Tibial nerve (tissue), 3 donors: Measurements from ENCODE around the gene RARA.

ENCODE experiments used
- POLR2A ChIP-seq, 2 donors: fragments of 450-650 bp; IDR thresholded peaks; one replicate each; pipeline ENCODE4 v1.6.1; 2017; ENCODE audit warnings: antibody characterized with exemption in 2 of 2, mild to moderate bottlenecking in 2 of 2, moderate library complexity in 2 of 2
- TF ChIP-seq, protein P1 (sequence below), 5 experiments: fragments of 200-600 bp in 3 of 5; fragments of 450-650 bp in 2 of 5; sonication (generic) in 3 of 5; IDR thresholded peaks; one replicate each; pipeline ENCODE4 v1.5.1; 2016 to 2019; ENCODE audit warnings: antibody characterized with exemption in 5 of 5, mild to moderate bottlenecking in 3 of 5, moderate library complexity in 2 of 5

DNA sequence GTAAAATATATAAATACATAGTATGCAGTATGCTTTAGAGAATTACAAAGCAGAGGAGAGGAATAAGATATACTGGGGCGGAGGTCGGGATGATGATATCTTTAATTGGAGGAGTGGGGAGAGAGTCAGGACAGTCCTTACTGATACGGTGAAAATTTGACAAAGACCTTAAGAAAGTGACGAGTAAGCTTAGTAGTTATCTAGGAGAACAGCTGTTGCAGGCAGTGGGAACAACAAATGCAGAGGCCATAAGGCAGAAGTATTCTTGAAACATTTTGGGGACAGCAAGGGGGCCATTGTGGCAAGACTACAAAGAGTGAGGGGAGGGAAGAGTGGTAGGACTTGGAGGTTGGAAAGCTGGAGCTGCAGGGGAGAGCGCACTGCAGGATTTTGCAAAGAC lies 43.6 kb upstream of the RARA start:
- TF ChIP-seq POLR2A (IDR thresholded peaks at IDR 0.05), result no peak
- TF ChIP-seq, protein P1, sequence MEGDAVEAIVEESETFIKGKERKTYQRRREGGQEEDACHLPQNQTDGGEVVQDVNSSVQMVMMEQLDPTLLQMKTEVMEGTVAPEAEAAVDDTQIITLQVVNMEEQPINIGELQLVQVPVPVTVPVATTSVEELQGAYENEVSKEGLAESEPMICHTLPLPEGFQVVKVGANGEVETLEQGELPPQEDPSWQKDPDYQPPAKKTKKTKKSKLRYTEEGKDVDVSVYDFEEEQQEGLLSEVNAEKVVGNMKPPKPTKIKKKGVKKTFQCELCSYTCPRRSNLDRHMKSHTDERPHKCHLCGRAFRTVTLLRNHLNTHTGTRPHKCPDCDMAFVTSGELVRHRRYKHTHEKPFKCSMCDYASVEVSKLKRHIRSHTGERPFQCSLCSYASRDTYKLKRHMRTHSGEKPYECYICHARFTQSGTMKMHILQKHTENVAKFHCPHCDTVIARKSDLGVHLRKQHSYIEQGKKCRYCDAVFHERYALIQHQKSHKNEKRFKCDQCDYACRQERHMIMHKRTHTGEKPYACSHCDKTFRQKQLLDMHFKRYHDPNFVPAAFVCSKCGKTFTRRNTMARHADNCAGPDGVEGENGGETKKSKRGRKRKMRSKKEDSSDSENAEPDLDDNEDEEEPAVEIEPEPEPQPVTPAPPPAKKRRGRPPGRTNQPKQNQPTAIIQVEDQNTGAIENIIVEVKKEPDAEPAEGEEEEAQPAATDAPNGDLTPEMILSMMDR (IDR thresholded peaks at IDR 0.05), result no peak
